GM12874 (cell line): ENCODE measurements around the gene FOSL1.

Source experiments
- CTCF ChIP-seq: IDR thresholded peaks from 2 replicates; pipeline ENCODE4 v1.5.1; 2011; ENCODE audit warnings: low read depth, mild to moderate bottlenecking, control low read depth, low read length, moderate library complexity; ENCODE audit not compliant: insufficient read depth

The FOSL1 gene

DNA sequence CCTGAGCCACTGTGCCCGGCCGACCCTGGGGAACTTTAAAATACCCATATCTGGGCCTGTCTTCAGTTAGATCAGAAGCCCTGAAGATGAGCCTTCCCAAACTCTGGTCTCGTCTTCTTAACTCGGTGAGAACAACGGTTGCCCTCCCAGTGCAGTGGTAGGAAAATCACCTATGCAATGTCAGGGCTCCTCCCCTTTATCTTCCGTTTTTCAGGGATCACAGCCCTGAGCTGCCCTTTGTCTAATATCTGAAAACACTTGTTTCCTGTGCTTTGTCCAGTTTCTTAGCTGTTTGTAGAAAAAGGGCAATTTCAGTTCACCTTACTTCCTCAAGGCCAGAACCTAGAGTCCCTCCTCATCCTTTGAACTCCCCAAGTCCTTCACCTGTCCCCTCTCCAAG, 28.5 kb upstream of the FOSL1 start:
- TF ChIP-seq CTCF = no peak

DNA sequence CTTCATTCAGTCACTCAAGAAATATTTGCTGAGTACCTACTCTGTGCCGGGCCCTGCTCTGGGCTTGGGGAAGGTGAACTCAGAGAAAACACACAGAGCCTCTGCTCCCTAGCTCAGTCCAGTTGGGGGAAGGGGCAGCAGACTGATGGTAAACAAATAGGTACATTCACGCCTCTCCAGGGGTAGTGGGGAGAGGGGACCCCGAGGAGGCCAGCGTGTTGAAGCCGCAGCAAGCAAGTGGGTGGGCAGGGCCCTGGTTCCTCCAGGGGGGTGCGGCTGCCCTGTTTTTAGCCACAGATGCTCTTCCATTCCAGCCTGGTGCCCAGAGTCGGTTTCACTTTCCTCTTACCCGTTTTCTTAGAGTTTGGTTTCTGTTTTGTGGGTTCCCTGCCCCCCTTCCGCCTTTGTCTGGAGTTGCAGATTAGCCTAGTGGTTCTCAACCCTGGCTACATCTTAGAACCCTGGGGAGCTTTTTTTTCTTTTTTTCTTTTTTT, 27.8 kb upstream of the FOSL1 start:
- no peak for TF ChIP-seq CTCF

- no peak for TF ChIP-seq CTCF
Measured at GRCh38 chr11:65925397-65925796, 25.2 kb upstream of the FOSL1 start.

DNA sequence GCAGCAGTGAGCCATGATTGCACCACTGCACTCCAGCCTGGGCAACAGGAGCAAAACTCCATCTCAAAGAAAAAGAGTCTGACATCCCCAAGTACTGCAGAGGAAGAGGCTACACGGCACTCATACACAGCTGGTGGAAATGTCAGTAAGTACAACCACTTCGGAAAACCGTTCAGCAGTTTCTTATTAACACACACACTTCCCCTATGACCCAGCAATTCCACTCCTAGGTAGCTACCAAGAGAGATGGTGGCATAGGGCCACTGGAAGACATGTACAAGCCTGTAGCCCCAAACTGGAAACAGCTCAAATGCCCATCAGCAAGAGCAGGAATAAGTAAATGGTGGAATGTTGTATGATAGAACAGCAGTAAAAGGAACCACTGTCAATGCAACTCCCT, 22.4 kb upstream of the FOSL1 start:
- no peak for TF ChIP-seq CTCF

DNA sequence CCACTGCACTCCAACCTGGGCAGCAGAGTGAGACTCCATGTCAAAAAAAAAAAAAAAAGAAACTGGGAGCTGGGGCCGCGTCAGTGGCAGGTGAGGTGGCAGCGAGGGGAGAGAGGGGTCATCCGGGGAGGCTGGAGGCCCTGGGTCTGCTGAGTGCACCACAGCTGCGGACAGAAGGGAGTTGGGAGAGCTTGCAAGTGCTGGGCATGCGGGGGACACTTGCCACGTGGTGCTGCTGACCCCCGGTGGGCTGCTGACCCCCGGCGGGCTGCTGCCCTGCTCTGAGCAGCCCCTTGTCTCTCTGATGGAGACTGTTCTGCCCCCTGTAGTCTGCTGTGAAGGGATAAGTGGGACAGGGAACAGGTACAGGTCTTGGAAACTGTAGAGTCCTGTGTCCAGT, 21.7 kb upstream of the FOSL1 start:
- TF ChIP-seq CTCF = no peak

GRCh38 chr11:65921033-65921555, 20.9 kb upstream of the FOSL1 start:
- no peak for TF ChIP-seq CTCF

GRCh38 chr11:65920372-65920802, 20.2 kb upstream of the FOSL1 start:
- TF ChIP-seq CTCF = no peak
